Measurements from ENCODE around the gene BNIP3. TPM values are rescaled to one million over a fixed set of nuclear protein-coding genes. Genes with fewer than 3 reads are reported as not detected.

The BNIP3 gene
- total RNA-seq, 4 donors from 2014 or later, result 17.1 to 122 (median 31.6) TPM

- intact Hi-C loops (cut with DNase I; ENCODE audit: low total_unique reads), result loop anchor here (10.0 kb wide), 1 partner anchor 138 kb away; no protein-coding TSS in a partner anchor
- Histone ChIP-seq H3K27me3 (peaks cover 0 to 3% of the 10 kb centered on the region in 2 donors), H3K36me3 (no peaks in the 10 kb centered on the region), H3K4me1 (no peaks in the 10 kb centered on the region), H3K27ac (no peak overlapping the region), H3K4me3 (peak overlapping the region in 1 of 2 donors; percentile 11), H3K9me3 (no peaks in the 10 kb centered on the region)
- peak; percentile 64 to 80 for DNase-seq
- TF ChIP-seq POLR2A (IDR thresholded peaks at IDR 0.05), result no peak
- TF ChIP-seq CTCF (IDR thresholded peaks at IDR 0.05), result peak; percentile 80 to 87 (median 83)
These were observed 41.5 kb upstream of the BNIP3 start for GRCh38 chr10:132023092-132023811.

- TF ChIP-seq POLR2A (IDR thresholded peaks at IDR 0.05) (no peak), CTCF (IDR thresholded peaks at IDR 0.05) (no peak)
- no peaks in the 10 kb centered on the region for H3K4me1 ChIP-seq
- H3K27ac ChIP-seq, result no peak overlapping the region
- H3K9me3 ChIP-seq, result no peaks in the 10 kb centered on the region
- no peak overlapping the region for H3K4me3 ChIP-seq
- peaks cover 0 to 3% of the 10 kb centered on the region in 2 donors for H3K27me3 ChIP-seq
- no peaks in the 10 kb centered on the region for H3K36me3 ChIP-seq
- intact Hi-C loops (cut with DNase I; ENCODE audit: low total_unique reads), result loop anchor here (10.0 kb wide), 1 partner anchor 137 kb away; no protein-coding TSS in a partner anchor
- DNase-seq, result no peak
These were observed 40.5 kb upstream of the BNIP3 start for GRCh38 chr10:132022241-132022640.

GRCh38 chr10:132021504-132022143 is 39.9 kb upstream of the BNIP3 start:
- peaks cover 0 to 3% of the 10 kb centered on the region in 2 donors for H3K27me3 ChIP-seq
- DNase-seq, result no peak
- H3K4me1 ChIP-seq, result no peaks in the 10 kb centered on the region
- H3K4me3 ChIP-seq, result no peak overlapping the region
- no peak for TF ChIP-seq CTCF (IDR thresholded peaks at IDR 0.05)
- TF ChIP-seq POLR2A (IDR thresholded peaks at IDR 0.05), result no peak
- intact Hi-C loops (cut with DNase I; ENCODE audit: low total_unique reads), result loop anchor here (10.0 kb wide), 1 partner anchor 137 kb away; no protein-coding TSS in a partner anchor
- H3K9me3 ChIP-seq, result no peaks in the 10 kb centered on the region
- H3K27ac ChIP-seq, result no peak overlapping the region
- no peaks in the 10 kb centered on the region for H3K36me3 ChIP-seq

- H3K36me3 ChIP-seq, result no peaks in the 10 kb centered on the region
- intact Hi-C loops (cut with DNase I; ENCODE audit: low total_unique reads), result loop anchor here (10.0 kb wide), 1 partner anchor 136 kb away; no protein-coding TSS in a partner anchor
- TF ChIP-seq CTCF (IDR thresholded peaks at IDR 0.05) (no peak), POLR2A (IDR thresholded peaks at IDR 0.05) (no peak)
- no peaks in the 10 kb centered on the region for H3K4me1 ChIP-seq
- no peak overlapping the region for H3K4me3 ChIP-seq
- H3K27me3 ChIP-seq, result peaks cover 0 to 3% of the 10 kb centered on the region in 2 donors
- no peak for DNase-seq
- H3K27ac ChIP-seq, result no peak overlapping the region
- H3K9me3 ChIP-seq, result no peaks in the 10 kb centered on the region
These were observed 39.3 kb upstream of the BNIP3 start for GRCh38 chr10:132021046-132021445.

GRCh38 chr10:132020456-132020855 is 38.7 kb upstream of the BNIP3 start:
- H3K27me3 ChIP-seq, result peaks cover 0 to 3% of the 10 kb centered on the region in 2 donors
- intact Hi-C loops (cut with DNase I; ENCODE audit: low total_unique reads), result loop anchor here (10.0 kb wide), 1 partner anchor 136 kb away; no protein-coding TSS in a partner anchor
- H3K27ac ChIP-seq, result no peak overlapping the region
- DNase-seq, result no peak
- no peak for TF ChIP-seq CTCF (IDR thresholded peaks at IDR 0.05)
- no peak for TF ChIP-seq POLR2A (IDR thresholded peaks at IDR 0.05)
- H3K4me3 ChIP-seq, result no peak overlapping the region
- no peaks in the 10 kb centered on the region for H3K4me1 ChIP-seq
- H3K9me3 ChIP-seq, result no peaks in the 10 kb centered on the region
- H3K36me3 ChIP-seq, result no peaks in the 10 kb centered on the region

All from uterus (tissue), 4 donors.